GM12878 (cell line): ENCODE results near the gene SORL1. TPM values are rescaled to one million over a fixed set of nuclear protein-coding genes. Genes with fewer than 3 reads are reported as not detected.
A peak's percentile ranks its signal among the peaks of the same experiment; 100 is the strongest.

ENCODE experiments used
- ATAC-seq: fragments of 200-7000 bp; cut with Tn5 transposase; 3 replicates; pipeline ENCODE4 v1.9.1; 2020; ENCODE audit warnings: mild to moderate bottlenecking, moderate library complexity
- BruUV-seq: library from RNA; stranded (reverse); fragments of 400-500 nt; replicated peaks from 2 replicates; lab custom pipeline; 2021; lab: Mats Ljungman, UMichigan
- CTCF ChIA-PET: fragments of 300-600 bp; sonication (Branson Sonifier 250); formaldehyde crosslinking; extraction: SDS; loops from one replicate; lab custom pipeline; 2021; ENCODE audit warnings: inconsistent platforms; lab: Yijun Ruan, JAX
- POLR2A ChIA-PET: fragments of 350-600 bp; formaldehyde crosslinking; extraction: SDS; loops from one replicate; lab custom pipeline; 2021; ENCODE audit warnings: inconsistent platforms; lab: Charles Lee
- RAD21 ChIA-PET: fragments of 300-600 bp; sonication (Branson Sonifier 250); formaldehyde crosslinking; loops from one replicate; lab custom pipeline; 2023; ENCODE audit warnings: antibody characterized with exemption; ENCODE audit not compliant: unreplicated experiment; lab: Charles Lee
- SMC1A ChIA-PET: fragments of 300-600 bp; sonication (Branson Sonifier 250); formaldehyde crosslinking; loops from one replicate; lab custom pipeline; 2023; ENCODE audit not compliant: unreplicated experiment, uncharacterized antibody; lab: Charles Lee
- DNase-seq: peaks from one replicate; pipeline ENCODE4 v3.0.0-alpha.2; 2011; ENCODE audit warnings: low read depth, low spot score
- FAIRE-seq: peaks from 3 replicates; lab custom pipeline; 2011; peaks lifted over from hg19 to GRCh38; lab: Jason Lieb, UNC
- H2AFZ ChIP-seq: 2 replicates; pipeline ENCODE4 v1.6.0; 2011; ENCODE audit warnings: low read depth, low read length, control low read depth; ENCODE audit not compliant: control insufficient read depth
- H3K27ac ChIP-seq: 2 replicates; pipeline ENCODE4 v1.5.1; 2011; ENCODE audit warnings: control low read depth; ENCODE audit not compliant: control insufficient read depth, insufficient read depth
- H3K27me3 ChIP-seq, 2 experiments: replicated peaks in 1 of 2; 2 replicates each; pipeline versions ENCODE4 v1.6.0 to v1.6.1; 2011; ENCODE audit warnings: low read length in 1 of 2; ENCODE audit not compliant: control insufficient read depth in 2 of 2, insufficient read depth in 2 of 2
- H3K36me3 ChIP-seq, 2 experiments: 2 replicates each; pipeline ENCODE4 v1.5.1; 2011; ENCODE audit warnings: low read length in 1 of 2; ENCODE audit not compliant: control insufficient read depth in 2 of 2, insufficient read depth in 2 of 2
- H3K4me1 ChIP-seq: 2 replicates; pipeline ENCODE4 v1.6.1; 2011; ENCODE audit warnings: mild to moderate bottlenecking, low read length, moderate library complexity, mixed read lengths; ENCODE audit not compliant: control insufficient read depth, insufficient read depth
- H3K4me2 ChIP-seq: 2 replicates; pipeline ENCODE4 v1.6.0; 2011; ENCODE audit warnings: control low read depth; ENCODE audit not compliant: control insufficient read depth, insufficient read depth
- H3K4me3 ChIP-seq: fragments of 200-600 bp; sonication (generic); 2 replicates; pipeline ENCODE4 v1.5.1; 2016
- H3K79me2 ChIP-seq: 2 replicates; pipeline ENCODE4 v1.6.0; 2011; ENCODE audit warnings: low read length; ENCODE audit not compliant: control insufficient read depth, insufficient read depth
- H3K9ac ChIP-seq: 2 replicates; pipeline ENCODE4 v1.8.0; 2011; ENCODE audit warnings: low read length, control low read depth, mixed read lengths; ENCODE audit not compliant: control insufficient read depth, insufficient read depth
- H3K9me3 ChIP-seq: replicated peaks from 3 replicates; pipeline ENCODE4 v1.5.1; 2011; ENCODE audit warnings: mild to moderate bottlenecking, low read length; ENCODE audit not compliant: control insufficient read depth, insufficient read depth
- H4K20me1 ChIP-seq: 2 replicates; pipeline ENCODE4 v1.6.0; 2011; ENCODE audit not compliant: control insufficient read depth, insufficient read depth
- HDAC6 ChIP-seq: fragments of 200-600 bp; sonication (generic); IDR thresholded peaks from one replicate; pipeline ENCODE4 v1.8.0; 2017; ENCODE audit warnings: antibody characterized with exemption; ENCODE audit not compliant: unreplicated experiment
- NBN ChIP-seq: fragments of 450-650 bp; IDR thresholded peaks from 2 replicates; pipeline ENCODE4 v1.6.1; 2016
- NFYA ChIP-seq: IDR thresholded peaks from 2 replicates; pipeline ENCODE4 v1.6.1; 2011; ENCODE audit warnings: low read depth, mild to moderate bottlenecking, low read length, improper control_type of control experiment, borderline replicate concordance
- RB1 ChIP-seq: fragments of 450-650 bp; formaldehyde crosslinking; IDR thresholded peaks from 2 replicates; pipeline ENCODE4 v1.6.1; 2017; ENCODE audit warnings: mild to moderate bottlenecking, borderline replicate concordance
- RBBP5 ChIP-seq: fragments of 200-600 bp; sonication (generic); conservative IDR thresholded peaks from 2 replicates; pipeline ENCODE4 v1.6.1; 2016
- RELA ChIP-seq: fragments of 450-650 bp; IDR thresholded peaks from 2 replicates; pipeline ENCODE4 v1.8.0; 2014; ENCODE audit warnings: borderline replicate concordance; ENCODE audit not compliant: partially characterized antibody
- SREBF2 ChIP-seq: IDR thresholded peaks from 2 replicates; pipeline ENCODE4 v1.6.1; 2012; ENCODE audit warnings: mild to moderate bottlenecking, low read length
- YY1 ChIP-seq: IDR thresholded peaks from 2 replicates; pipeline ENCODE4 v1.6.1; 2011; ENCODE audit warnings: low read depth, mild to moderate bottlenecking, low read length
- ZNF384 ChIP-seq: IDR thresholded peaks from 2 replicates; pipeline ENCODE4 v1.6.1; 2012; ENCODE audit warnings: low read depth, mild to moderate bottlenecking, low read length, improper control_type of control experiment, borderline replicate concordance
- ZNF622 ChIP-seq: fragments of 450-650 bp; IDR thresholded peaks from 2 replicates; pipeline ENCODE4 v1.6.1; 2017; ENCODE audit warnings: mild to moderate bottlenecking, inconsistent platforms
- ZZZ3 ChIP-seq: IDR thresholded peaks from 2 replicates; pipeline ENCODE4 v1.6.1; 2011; ENCODE audit warnings: low read depth; ENCODE audit not compliant: control insufficient read depth, insufficient read length
- WGBS: methylation state at CpG from one replicate; pipeline ENCODE4 v1.1.6; 2016; ENCODE audit warnings: low lambda C conversion rate; ENCODE audit not compliant: insufficient replicate concordance, insufficient coverage; ENCODE audit errors: missing lambda C conversion rate; 5-methylcytosine and 5-hydroxymethylcytosine counted together
- in situ Hi-C: fragments of 300-500 bp; cut with MboI; formaldehyde crosslinking; loops from 9 replicates; pipeline ENCODE4 v1.14.3; 2018; ENCODE audit warnings: mixed read lengths
- intact Hi-C: fragments of 100-400 bp; cut with micrococcal nuclease; formaldehyde crosslinking; loops from one replicate; pipeline ENCODE4 v1.14.2; 2022; ENCODE audit not compliant: unreplicated experiment
- polyA plus RNA-seq, 11 experiments: library from polyadenylated mRNA; depleted of rRNA in 4 of 11; unstranded in 6 of 11; stranded (reverse) in 5 of 11; fragments of >200 nt; fragmentation: Nextera tagmentation in 4 of 11; fragmentation: Illumina TruSeq in 1 of 11; extraction: Ambion mirVana in 4 of 11; extraction: Trizol in 1 of 11; gene quantifications; 1 replicate in 1 of 11; 2 replicates in 10 of 11; pipeline versions ENCODE4 v1.2.1 to v1.2.3, GENCODE V29; 2011 to 2016; ENCODE audit warnings: inconsistent platforms in 2 of 11, missing spikeins in 2 of 11, low read depth in 1 of 11
- total RNA-seq, 4 experiments: library from RNA; depleted of rRNA in 3 of 4; stranded (reverse); fragments of >200 nt in 3 of 4; fragmentation: Illumina TruSeq in 1 of 4; extraction: Trizol in 1 of 4; gene quantifications; 2 replicates each; pipeline versions ENCODE4 v1.2.1 to v1.2.3, GENCODE V29; 2013 to 2021
- TF ChIP-seq, protein P1 (sequence below): IDR thresholded peaks from 2 replicates; pipeline ENCODE4 v1.6.1; 2011; ENCODE audit warnings: mild to moderate bottlenecking, low read depth, low read length, moderate library complexity; ENCODE audit not compliant: insufficient replicate concordance

SORL1 gene
- total and polyA plus RNA-seq, 10 of the 15 experiments (the other 5 are each of a cell fraction or from before 2014, with no cell fraction given), result 20.2 to 107 (median 59.9) TPM

DNA sequence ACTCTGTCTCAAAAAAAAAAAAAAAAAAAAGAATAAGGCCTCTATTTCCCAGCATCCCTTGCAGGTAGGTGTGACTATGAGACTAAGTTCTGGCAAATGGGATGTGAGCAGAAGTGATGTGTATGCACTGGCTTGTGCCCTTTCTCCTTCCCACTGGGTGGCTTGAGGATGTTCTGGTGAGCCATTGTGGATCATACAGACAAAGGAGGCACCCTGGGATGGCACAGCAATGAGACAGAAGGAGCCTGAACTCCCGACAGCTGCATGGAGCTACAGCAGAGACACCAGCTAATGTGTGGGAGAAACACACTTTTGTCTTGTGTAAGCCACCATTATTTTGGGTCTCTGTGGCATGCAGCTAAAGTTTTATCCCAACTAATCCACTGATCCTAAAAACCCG lies 10.6 kb upstream of the SORL1 start:
- no TSS peak for BruUV-seq
- no peak overlapping the region for H3K4me3 ChIP-seq
- RAD21 ChIA-PET, result interaction anchor here (0.6 to 12.7 kb wide), 6 partner anchors 9 to 149 kb away, joined by 3 to 232 read pairs (median 6); no protein-coding TSS in a partner anchor
- H3K27ac ChIP-seq, result no peak overlapping the region
- ATAC-seq (no peak), DNase-seq (no peak), FAIRE-seq (no peak)
- WGBS, result 93% methylated on average over 2 of the region's 2 CpGs
- no peaks in the 10 kb centered on the region for H3K9me3 ChIP-seq
- no peaks in the 10 kb centered on the region for H3K36me3 ChIP-seq
- SMC1A ChIA-PET, result interaction anchor here (0.6 to 14.0 kb wide), 10 partner anchors 9 to 150 kb away, joined by 3 to 266 read pairs (median 4); no protein-coding TSS in a partner anchor
- H2AFZ ChIP-seq, result no peak overlapping the region
- no peaks in the 10 kb centered on the region for H3K27me3 ChIP-seq
- no peaks in the 10 kb centered on the region for H4K20me1 ChIP-seq
- CTCF ChIA-PET, result interaction anchor here (0.9 to 1.6 kb wide), 5 partner anchors 8 to 101 kb away, joined by 3 to 4 read pairs (median 4); no protein-coding TSS in a partner anchor
- POLR2A ChIA-PET, result interaction anchor here (0.6 to 2.5 kb wide), 6 partner anchors 10 to 130 kb away, joined by 3 to 10 read pairs (median 4); no protein-coding TSS in a partner anchor
- in situ Hi-C loops, result no loop called here
- H3K9ac ChIP-seq, result no peak overlapping the region
- intact Hi-C loops, result no loop called here
- H3K4me1 ChIP-seq, result peaks cover 15% of the 10 kb centered on the region
- H3K4me2 ChIP-seq, result no peak overlapping the region
- TF ChIP-seq ZNF384 (0 out of 2 replicates have a peak, but pooled peaks have one; percentile 22), RELA (no peak), NBN (no peak)
- H3K79me2 ChIP-seq, result peaks cover 2% of the 10 kb centered on the region; the same call in 1 of the 2 replicates

DNA sequence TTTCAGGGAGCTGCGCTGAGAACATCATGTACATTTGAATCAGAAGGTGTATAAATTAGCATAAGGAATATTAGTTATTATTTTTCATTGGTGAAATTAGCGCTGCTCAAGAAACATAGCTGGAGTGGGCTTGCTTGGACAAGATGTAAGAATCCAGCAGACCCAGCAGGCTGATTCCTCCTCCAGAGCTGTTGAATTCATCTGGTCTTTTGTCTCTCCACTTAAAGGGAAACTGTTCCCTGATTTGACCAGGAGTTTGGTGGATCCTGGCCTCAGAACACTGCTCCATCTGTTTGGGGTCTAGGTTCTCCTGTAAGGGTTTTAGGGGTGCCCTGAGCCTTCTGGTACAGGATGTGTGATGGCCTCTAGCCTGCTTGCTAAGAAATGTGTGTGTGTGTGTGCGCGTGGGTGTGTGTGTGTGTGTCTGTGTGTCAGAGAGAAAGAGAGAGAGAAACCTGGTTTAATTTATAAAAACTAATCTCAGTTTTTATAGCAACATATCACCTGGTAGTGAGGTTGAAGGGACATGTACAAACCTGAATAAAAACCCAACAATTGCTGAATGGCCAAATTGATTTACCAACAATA lies 8.3 kb upstream of the SORL1 start:
- in situ Hi-C loops (no loop called here), intact Hi-C loops (no loop called here)
- DNase-seq, result no peak
- POLR2A ChIA-PET, result interaction anchor here (0.7 to 3.2 kb wide), 8 partner anchors 9 to 107 kb away, joined by 3 to 24 read pairs (median 5); partner anchors contain the start of gene SORL1-AS1
- Histone ChIP-seq H3K27me3 (no peaks in the 10 kb centered on the region), H3K36me3 (no peaks in the 10 kb centered on the region), H3K4me1 (peaks cover 38% of the 10 kb centered on the region), H4K20me1 (no peaks in the 10 kb centered on the region), H3K9me3 (no peaks in the 10 kb centered on the region), H3K4me3 (no peak overlapping the region), H2AFZ (no peak overlapping the region), H3K27ac (no peak overlapping the region), H3K79me2 (peaks cover 4% of the 10 kb centered on the region), H3K4me2 (no peak overlapping the region), H3K9ac (no peak overlapping the region)
- 99% methylated on average over 4 of the region's 4 CpGs for WGBS
- RAD21 ChIA-PET, result interaction anchor here (0.8 to 12.7 kb wide), 14 partner anchors 9 to 147 kb away, joined by 3 to 232 read pairs (median 4); partner anchors contain the start of gene SORL1-AS1
- BruUV-seq, result no TSS peak
- CTCF ChIA-PET, result interaction anchor here (0.8 to 2.8 kb wide), 11 partner anchors 12 to 148 kb away, joined by 3 to 12 read pairs (median 5); no protein-coding TSS in a partner anchor
- ATAC-seq, result no peak
- SMC1A ChIA-PET, result interaction anchor here (1.0 to 14.0 kb wide), 15 partner anchors 12 to 148 kb away, joined by 3 to 266 read pairs (median 5); no protein-coding TSS in a partner anchor
- FAIRE-seq, result no peak
- TF ChIP-seq ZNF622 (no peak), YY1 (0 out of 2 replicates have a peak, but pooled peaks have one; percentile 10), NFYA (no peak), RELA (no peak), RB1 (no peak), RBBP5 (no peak), ZZZ3 (no peak), HDAC6 (no peak), SREBF2 (no peak)
- TF ChIP-seq, protein P1, sequence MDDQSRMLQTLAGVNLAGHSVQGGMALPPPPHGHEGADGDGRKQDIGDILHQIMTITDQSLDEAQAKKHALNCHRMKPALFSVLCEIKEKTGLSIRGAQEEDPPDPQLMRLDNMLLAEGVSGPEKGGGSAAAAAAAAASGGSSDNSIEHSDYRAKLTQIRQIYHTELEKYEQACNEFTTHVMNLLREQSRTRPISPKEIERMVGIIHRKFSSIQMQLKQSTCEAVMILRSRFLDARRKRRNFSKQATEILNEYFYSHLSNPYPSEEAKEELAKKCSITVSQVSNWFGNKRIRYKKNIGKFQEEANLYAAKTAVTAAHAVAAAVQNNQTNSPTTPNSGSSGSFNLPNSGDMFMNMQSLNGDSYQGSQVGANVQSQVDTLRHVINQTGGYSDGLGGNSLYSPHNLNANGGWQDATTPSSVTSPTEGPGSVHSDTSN, result peak; percentile 3
